NCI-H82 (cell line): ENCODE data around the gene MAP10.
"Not testable (repeated sequence)": the region's sequence is repeated elsewhere in the genome, so short reads cannot be mapped to it uniquely, and the experiment has no call there.

Experiments used
- DNase-seq: peaks from one replicate; lab custom pipeline; 2025; lab: John Stamatoyannopoulos, UW

MAP10 gene, protein sequence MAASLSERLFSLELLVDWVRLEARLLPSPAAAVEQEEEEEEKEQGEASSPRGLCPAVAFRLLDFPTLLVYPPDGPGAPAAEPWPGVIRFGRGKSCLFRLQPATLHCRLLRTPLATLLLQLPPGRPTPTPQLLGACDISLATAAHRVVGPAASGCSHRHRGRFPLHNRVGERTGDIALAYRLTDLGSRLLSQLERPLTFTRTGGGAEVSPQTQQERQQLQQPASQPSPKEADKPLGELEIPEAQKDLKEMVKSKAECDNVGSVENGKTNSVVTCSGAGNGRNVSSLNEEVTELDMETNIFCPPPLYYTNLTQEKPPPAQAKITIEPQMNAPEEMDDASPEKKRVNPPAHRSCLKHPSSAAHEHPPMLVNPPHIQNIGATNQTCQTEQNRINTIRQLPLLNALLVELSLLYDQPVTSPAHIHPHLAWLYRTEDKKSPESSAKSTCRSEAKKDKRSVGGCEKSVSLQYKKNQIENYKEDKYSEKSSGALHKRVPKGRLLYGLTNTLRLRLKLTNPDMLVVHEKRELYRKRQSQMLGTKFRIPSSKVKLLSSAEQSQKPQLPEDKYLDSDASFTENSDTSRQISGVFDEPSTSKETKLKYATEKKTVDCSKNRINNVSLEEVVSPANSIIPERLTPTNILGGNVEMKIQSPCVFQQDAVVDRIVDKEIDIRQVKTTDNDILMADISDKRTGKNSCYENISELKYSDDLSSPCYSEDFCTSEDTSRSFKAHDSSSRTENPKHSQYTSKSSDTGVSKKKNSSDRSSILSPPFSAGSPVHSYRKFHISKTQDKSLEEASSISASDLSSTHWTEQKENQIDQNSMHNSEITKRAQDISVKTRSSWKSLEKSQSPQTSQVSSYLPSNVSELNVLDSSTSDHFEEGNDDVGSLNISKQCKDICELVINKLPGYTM

DNA sequence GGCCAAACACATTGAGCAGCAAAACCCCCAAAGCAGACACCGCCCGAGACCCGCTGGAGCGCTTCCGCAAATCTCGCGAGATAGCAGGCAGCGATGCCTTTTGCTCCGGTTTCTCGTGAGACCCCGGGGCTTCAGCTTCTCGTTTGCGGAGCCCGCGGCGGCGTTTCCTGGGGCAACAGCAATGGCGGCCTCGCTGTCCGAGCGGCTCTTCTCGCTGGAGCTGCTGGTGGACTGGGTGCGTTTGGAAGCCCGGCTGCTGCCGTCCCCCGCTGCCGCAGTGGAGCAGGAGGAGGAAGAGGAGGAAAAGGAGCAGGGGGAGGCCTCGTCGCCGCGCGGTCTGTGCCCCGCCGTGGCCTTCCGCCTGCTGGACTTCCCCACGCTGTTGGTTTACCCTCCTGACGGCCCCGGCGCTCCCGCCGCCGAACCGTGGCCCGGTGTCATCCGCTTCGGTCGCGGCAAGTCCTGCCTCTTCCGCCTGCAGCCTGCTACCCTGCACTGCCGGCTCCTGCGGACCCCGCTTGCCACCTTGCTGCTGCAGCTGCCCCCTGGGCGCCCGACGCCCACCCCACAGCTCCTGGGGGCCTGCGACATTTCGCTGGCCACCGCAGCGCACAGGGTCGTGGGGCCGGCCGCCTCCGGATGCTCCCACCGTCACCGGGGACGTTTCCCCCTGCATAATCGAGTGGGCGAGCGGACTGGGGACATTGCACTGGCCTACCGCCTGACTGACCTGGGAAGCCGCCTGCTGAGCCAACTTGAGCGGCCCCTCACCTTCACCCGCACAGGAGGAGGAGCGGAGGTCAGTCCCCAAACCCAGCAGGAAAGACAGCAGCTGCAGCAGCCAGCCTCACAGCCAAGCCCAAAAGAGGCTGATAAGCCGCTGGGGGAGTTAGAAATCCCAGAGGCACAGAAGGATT lies at the start of gene MAP10:
MAP10 (plus strand) TSS at position 148 of the 917 bp plus-strand sequence; CDS start at position 182, 34 bp downstream.
- DNase-seq = peak; percentile 91

DNA sequence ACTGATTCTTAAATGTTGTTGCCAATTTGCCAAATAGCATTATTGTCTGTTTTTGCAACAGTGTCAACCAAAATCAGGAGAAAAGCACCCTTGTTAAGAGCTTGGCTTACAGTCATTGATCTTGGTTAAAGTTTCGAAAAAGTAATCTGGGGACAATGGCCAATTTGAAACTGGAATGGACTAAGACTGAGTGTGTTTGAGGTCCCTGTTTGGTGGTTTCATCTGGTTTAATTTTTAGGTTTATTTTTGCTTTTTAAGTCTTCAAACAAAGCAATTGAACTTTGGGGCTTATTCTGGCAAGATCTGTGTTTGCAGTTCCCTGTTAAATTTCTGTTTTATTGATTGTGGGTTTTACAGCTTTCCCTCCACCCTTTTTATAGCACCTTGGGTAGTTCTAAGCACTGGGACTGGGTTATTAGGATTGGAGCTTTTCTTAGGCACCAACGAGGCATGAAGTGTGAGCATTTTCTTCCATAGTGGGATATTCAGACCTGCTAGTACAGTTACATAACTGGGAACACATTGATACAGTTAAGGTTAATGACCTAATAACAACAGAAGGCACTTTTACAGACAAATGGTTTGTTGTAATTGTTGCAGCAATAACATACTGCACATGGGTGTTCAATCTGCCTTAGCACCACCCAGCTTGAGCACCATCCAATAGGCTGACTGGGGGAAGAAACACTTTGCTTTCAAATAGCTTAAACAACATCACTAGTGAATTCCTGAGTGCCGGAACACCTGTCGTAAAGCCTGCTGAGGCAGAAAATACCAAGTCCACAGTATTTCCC lies 40.6 kb upstream of the MAP10 start:
- no peak for DNase-seq

DNA sequence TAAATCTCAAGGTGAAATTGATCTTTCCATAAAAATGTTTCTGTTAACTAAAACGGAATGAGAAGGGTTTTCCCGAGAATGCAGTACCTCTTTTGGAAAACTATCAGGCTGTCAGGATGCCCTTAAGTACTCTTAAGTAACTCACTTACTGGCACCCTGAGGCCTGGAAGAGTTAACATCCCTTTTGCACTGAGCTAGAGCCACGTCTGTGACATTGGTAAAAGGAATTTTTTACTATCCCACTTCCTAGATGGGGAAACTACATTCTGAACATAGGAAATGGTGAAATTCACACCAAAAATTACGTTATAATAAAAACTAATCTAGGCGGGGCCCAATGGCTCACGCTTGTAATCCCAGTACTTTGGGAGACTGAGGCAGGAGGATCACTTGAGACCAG lies 39.7 kb upstream of the MAP10 start:
- no peak for DNase-seq

DNA sequence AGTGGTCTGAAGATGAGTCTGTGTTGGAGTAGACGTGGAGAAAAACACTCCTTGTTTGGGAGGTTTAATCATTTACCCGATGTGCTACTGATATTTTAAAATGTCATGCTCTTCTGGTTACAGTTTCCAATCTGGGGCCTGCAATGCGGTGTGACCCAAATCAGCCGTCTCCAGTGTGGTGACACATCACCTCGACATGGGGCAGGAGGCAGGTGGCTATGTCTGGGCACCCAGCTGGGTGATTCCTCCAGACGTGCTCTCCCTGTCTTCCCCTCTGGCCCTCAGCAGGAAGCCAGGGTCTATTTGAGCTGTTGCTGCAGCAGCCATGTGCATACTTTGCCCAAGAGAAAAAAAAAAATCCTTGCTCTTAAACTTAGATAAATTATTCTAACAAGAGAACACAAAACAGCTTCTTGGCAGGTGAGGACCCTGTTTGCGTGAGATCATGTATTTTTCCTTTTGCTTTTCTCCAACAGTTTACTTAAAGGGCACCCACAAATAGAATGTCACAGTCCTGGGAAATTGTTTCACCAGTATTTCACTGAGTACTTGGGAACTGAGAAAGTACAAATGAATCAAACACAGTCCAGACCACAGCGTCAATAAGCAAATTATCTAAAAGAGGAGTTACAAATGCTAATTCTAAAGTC lies 38.9 kb upstream of the MAP10 start:
- DNase-seq = no peak

DNA sequence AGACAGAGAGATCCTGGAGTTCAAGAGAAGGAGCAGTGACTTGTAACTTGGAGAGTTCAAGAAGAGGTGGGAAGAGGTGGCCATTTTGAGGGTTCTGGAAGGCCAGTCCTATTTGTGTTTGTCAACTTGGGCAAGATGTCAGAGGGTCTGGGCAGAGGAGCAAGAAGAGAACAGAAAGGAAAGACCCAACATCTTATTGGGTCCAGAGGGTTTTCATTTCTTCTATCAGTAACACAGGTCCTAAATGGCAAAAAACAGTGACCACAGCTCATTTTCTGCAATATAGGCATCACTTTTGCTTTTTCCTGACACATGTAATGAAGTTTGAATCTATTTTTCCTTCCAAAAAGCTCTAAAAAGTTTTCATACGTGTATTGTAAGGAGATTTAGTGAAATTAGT lies 38.3 kb upstream of the MAP10 start:
- no peak for DNase-seq

DNA sequence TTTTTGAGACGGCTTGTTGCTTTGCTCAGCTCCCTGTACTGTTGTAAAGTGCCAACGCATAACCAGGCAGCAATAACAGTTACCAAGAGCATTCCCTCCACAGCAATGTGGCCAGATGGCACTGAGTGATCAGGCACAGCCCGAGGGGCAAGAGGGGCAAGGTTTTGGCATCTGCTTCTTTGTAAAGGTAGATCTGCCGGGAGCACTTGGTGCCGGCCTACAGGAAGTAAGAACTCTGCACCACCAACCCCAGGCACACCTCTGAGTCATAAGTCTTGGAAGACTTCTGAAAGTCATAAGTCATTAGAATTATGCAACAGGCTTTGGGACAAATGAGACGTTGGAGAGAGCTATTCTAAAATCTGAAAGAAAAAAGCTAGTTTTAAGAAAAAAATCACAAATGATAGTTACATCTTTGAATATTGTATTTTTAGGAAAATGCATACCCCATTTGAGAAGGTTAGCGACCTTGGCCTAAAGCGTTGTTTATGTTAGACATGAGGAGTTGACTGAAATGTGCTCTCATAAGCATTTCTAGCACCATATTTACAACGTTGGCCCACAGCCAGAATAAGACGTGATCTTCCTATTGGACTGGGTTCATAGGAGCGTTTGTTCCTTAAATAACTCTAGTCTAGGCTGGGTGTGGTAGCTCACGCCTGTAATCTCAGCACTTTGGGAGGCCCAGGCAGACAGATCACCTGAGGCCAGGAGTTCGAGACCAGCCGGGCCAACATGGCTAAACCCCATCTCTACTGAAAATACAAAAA lies 37.7 kb upstream of the MAP10 start:
- DNase-seq = no peak

DNA sequence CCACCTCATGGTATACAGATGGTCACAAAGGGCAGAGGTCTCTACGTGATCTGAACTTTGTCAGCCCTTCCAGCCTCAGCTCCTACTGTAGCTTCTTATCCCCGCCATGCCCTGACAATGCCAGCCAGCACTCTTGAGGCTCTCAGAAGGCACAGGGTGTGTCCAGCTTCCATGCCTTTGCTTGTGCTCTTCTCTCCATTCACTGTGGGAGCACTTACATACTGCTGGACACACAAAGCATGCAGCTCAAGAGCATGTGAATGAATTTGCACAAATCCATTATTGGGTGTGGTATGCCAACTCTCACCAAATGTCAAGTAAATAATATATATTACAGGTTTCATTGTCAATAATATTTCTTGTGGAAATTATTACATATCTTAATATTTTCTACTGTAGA lies 36.4 kb upstream of the MAP10 start:
- no peak for DNase-seq

DNA sequence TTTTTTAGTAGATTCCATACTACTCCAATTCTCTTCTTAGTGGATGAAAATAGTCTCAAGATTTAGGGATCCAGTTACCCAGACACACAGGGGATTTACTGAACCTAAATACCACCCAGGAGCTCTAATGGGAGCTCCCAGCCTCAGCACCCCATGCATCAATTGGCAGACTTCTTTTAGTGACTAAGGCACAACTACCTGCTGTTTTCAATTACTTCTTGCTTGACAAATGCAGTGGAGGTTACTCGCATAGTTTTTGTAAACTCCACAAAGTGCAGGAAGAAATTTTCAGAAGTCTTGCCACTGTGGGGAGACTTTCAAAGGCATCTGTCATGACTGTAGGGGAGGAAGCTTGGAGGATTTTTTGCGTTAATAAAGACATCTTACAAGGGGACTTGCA lies 35.5 kb upstream of the MAP10 start:
- no peak for DNase-seq

DNA sequence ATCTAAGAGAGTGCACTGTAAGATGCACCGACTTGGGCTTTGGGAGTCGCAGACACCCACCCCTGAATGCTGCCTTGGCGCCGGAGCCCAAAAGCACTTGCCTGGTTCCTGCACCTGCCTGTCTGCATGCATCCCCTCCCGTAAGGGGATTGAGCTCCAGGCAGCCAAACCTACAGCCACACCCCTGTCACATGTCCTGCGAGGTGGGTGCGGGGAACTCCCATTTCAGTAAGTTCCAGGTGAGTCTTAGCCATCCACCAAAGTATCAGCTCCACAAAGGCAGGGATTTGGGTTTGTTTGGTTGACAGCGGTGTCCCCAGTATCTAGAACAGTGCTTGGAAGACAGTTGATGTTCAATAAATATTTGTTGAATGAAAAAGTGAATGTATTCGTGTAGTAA lies 31.5 kb upstream of the MAP10 start:
- no peak for DNase-seq

DNA sequence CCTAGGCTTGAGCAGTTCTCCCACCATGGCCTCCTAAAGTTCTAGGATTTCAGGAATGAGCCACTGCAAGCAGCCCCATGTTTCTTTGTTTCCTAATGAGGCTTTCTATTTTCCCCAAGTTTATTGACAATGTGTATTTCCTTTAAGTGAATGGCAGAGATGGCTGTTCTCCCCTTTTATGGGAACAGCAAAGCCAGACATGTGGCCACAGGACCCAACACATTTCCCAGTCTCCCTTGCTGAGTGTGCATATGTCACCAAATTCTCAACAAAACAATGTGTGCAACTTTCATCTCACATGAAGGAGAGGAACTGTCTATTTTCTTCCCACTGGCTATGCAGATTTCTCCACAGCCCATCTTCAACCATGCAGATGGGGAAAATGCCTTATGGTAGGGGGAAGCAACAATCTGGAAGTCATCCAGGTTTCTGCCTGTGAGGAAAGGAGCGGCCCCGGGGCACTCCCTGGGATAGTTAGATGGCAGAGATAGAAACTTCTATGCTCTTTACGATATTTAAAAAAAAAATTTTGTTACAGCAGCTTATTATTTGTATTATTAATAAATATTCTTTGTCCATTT lies 28.6 kb upstream of the MAP10 start:
- no peak for DNase-seq

DNA sequence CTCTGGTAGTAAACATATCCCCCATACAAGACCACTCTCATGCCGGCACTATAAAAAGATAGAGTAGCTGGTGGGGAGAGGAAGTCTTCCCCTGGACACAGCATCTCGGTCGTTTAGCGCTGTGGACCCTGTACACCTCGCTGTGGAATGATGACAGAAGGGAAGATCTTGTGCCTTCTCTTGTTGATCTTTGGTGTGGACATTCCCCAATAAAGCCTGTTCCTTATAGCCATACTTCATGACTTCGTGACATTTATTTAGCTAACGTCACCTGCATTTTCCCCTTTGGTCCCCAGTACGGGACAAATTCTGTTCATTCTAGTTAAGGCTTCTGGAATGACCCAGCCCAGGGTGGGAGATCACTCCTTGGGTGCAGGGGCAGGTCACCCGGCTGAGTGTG lies 24.9 kb upstream of the MAP10 start:
- no peak for DNase-seq

DNA sequence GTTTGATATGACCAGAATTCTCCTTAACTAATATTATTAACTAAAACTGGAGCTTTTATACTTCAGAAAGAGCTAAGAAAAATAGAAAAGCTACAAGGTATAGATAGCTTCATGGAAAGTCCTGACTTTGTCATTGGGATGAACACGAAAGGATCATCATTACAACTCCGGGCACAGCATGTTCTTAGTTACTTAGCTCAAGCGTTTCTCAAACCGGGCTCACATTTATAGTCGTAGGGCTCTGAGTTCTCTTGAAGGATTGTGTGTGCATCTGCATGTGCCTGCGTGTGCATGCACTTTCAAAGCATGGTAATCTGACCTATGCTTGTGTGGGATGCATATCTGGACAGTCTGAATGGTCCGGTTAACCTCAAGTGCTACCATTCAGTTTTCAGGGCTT lies 20.4 kb upstream of the MAP10 start:
- DNase-seq = no peak

DNA sequence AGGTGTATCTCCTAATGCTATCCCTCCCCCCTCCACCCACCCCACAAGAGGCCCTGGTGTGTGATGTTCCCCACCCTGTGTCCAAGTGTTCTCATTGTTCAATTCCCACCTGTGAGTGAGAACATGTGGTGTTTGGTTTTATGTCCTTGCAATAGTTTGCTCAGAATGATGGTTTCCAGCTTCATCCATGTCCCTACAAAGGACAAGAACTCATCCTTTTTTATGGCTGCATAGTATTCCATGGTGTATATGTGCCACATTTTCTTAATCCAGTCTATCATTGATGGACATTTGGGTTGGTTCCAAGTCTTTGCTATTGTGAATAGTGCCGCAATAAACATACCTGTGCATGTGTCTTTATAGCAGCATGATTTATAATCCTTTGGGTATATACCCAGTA lies 19.6 kb upstream of the MAP10 start:
- DNase-seq = not testable (repeated sequence)

DNA sequence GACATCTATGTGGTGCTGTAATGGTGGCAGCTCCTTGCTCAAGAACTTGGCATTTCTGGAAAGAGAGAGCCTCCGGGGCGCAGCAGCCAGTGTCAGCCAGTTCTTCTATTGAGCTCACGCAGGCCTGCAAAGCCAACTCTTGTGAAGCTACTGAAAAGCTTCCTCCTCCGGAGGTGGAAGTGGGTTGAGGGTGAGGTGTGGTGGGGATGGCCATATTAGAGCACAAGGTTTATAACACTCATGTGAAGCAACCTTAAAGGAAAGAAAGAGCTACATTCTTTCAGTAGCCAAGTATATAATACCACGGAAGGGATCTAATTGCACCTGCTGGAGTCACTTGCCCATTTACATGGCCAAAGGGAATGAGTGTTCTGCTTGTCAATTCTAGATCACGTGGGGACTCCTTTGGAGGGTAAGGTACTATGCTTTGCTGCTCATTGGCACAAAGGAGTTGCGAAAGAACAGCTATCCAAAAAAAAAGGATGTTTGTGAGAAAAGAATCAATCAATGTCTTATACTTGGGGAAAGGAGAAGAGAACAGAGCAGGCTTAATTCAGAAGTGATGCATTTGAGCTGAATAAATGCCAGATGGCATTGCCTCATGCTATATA lies 18.3 kb upstream of the MAP10 start:
- no peak for DNase-seq

DNA sequence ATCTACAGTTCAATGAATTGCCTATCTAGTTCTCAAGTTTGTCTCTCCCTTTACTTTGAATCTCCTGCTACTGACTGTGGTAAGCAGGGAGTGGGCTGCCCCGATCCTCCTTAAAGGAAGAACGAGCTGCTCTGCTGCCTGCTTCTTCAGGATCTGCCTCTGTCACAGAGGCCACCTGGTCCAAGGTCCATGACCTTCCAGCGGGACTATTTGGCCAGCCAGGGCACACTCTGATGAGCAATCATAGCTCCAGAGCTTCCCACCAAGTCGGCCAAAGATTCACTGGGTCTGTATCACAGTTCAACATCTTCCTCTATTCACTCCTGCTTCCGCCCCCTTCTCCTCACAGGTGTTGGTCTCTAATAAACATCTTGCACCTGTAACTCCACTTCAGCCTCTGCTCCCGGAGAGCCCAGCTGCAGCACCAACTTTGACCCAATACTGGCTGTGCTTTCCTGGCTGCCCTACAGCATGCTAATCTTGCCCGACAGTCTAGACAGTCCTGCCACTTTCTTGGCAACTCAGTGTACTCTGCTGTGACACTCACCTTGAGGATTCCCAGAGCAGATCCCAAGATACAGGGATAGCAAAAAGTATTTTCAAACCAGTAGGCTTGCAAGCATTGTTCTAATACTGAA lies 16.9 kb upstream of the MAP10 start:
- no peak for DNase-seq

DNA sequence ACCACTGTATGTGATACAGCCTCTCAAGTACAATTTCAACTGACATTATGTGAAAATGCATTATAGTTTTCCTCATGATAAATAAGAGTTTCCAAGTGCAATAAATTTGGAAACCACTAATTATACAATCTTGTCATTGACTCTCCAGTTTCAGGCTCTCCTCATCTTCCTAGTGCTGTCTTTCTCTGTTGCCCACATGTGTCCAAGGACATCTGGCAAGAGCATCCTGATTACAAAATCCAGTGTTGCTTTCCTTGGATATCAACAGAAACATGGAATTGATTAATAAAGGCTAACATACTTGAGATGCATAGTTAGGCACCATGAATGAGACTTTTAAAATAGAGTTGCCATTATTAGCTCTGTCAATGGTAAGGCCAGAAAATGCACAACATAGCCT lies 15.6 kb upstream of the MAP10 start:
- DNase-seq = no peak

DNA sequence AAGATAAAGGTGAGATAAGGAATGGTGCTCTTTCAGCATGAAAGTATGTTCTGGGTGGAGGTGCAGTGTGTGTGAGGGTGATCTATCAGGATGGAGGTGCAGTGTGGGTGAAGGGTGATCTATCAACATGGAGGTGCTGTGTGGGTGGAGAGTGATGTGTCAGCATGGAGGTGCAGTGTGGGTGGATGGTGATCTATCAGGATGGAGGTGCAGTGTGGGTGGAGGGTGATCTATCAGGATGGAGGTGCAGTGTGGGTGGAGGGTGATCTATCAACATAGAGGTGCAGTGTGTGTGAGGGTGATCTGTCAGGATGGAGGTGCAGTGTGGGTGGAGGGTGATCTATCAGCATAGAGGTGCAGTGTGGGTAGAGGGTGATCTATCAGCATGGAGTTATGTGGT lies 12.3 kb upstream of the MAP10 start:
- DNase-seq = no peak

DNA sequence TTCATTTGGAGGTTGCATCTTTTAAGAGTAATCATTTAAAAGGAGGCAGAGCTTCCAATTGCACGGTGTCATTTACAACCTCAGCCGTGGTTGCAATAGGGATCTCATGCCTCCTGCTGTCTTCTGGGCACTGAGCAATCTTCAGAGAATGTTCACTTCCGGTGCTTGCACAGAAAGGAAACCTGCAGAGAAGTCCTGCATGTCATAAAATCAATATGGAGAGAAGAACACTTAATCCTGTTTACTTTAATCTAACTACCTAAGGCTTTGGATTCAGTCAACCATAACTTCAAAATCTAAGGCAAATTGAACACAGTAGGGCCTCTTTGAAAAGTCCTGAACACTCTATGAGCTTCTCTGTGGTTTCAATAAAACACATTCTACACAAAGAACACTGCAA lies 11.3 kb upstream of the MAP10 start:
- DNase-seq = peak; percentile 77
